Fibroblast of lung (primary cell): ENCODE measurements around the gene OBSCN. TPM values are rescaled to one million over a fixed set of nuclear protein-coding genes. Genes with fewer than 3 reads are reported as not detected.

Experiments
- DNase-seq, 2 donors: peaks; one replicate each; pipeline versions ENCODE4 v3.0.0 to v3.0.0-alpha.2; 2010; ENCODE audit warnings: low read depth in 2 of 2
- H2AFZ ChIP-seq: 2 replicates; pipeline ENCODE4 v1.5.1; 2012; ENCODE audit warnings: low read length, control low read depth, inconsistent platforms
- H3K27ac ChIP-seq: 2 replicates; pipeline ENCODE4 v1.5.1; 2011; ENCODE audit warnings: low read length, control low read depth; ENCODE audit not compliant: insufficient read depth
- H3K27me3 ChIP-seq: 2 replicates; pipeline ENCODE4 v1.5.1; 2011; ENCODE audit warnings: mild to moderate bottlenecking, low read length; ENCODE audit not compliant: control insufficient read depth, insufficient read depth
- H3K36me3 ChIP-seq: 2 replicates; pipeline ENCODE4 v1.5.1; 2011; ENCODE audit warnings: low read length; ENCODE audit not compliant: control insufficient read depth, insufficient read depth
- H3K4me1 ChIP-seq: 2 replicates; pipeline ENCODE4 v1.5.1; 2011; ENCODE audit warnings: low read length; ENCODE audit not compliant: control insufficient read depth, insufficient read depth; ENCODE audit errors: extremely low read depth
- H3K4me2 ChIP-seq: 2 replicates; pipeline ENCODE4 v1.5.1; 2011; ENCODE audit warnings: low read length, control low read depth; ENCODE audit not compliant: insufficient read depth; ENCODE audit errors: extremely low read depth
- H3K4me3 ChIP-seq, 4 experiments: fragments of 200-600 bp in 1 of 4; sonication (generic) in 1 of 4; replicated peaks in 1 of 4; 2 replicates each; pipeline ENCODE4 v1.5.1; 2011 to 2016; ENCODE audit warnings: low read length in 4 of 4, low read depth in 3 of 4, mild to moderate bottlenecking in 3 of 4, control low read depth in 2 of 4, inconsistent platforms in 1 of 4, mixed read lengths in 1 of 4; ENCODE audit not compliant: insufficient read depth in 1 of 4; ENCODE audit errors: control extremely low read depth in 1 of 4
- H3K79me2 ChIP-seq: 2 replicates; pipeline ENCODE4 v1.5.1; 2012; ENCODE audit warnings: mild to moderate bottlenecking, low read length, inconsistent platforms; ENCODE audit not compliant: control insufficient read depth, insufficient read depth
- H3K9ac ChIP-seq: 2 replicates; pipeline ENCODE4 v1.5.1; 2011; ENCODE audit warnings: mild to moderate bottlenecking, low read length, control low read depth; ENCODE audit not compliant: insufficient read depth
- H3K9me3 ChIP-seq: 2 replicates; pipeline ENCODE4 v1.5.1; 2012; ENCODE audit warnings: low read depth, low read length; ENCODE audit not compliant: control insufficient read depth, insufficient read depth
- H4K20me1 ChIP-seq: 2 replicates; pipeline ENCODE4 v1.5.1; 2011; ENCODE audit warnings: low read length; ENCODE audit not compliant: control insufficient read depth, insufficient read depth; ENCODE audit errors: extremely low read depth
- CTCF ChIP-seq, 2 donors: IDR thresholded peaks in 1 of 2; conservative IDR thresholded peaks in 1 of 2; 1 replicate in 1 of 2; 2 replicates in 1 of 2; pipeline ENCODE4 v1.5.1; 2011 to 2012; ENCODE audit warnings: low read length in 2 of 2, control low read depth in 1 of 2, inconsistent platforms in 1 of 2, low read depth in 1 of 2, mild to moderate bottlenecking in 1 of 2
- EZH2 ChIP-seq: IDR thresholded peaks from 2 replicates; pipeline ENCODE4 v1.5.1; 2012; ENCODE audit warnings: low read length, control low read depth, mild to moderate bottlenecking; ENCODE audit errors: missing control alignments
- polyA plus RNA-seq, 2 donors: library from polyadenylated mRNA; depleted of rRNA in 1 of 2; stranded (reverse) in 1 of 2; unstranded in 1 of 2; fragments of >200 nt; gene quantifications; 2 replicates each; pipeline ENCODE4 v1.2.1, GENCODE V29; 2011 to 2012; ENCODE audit warnings: missing spikeins in 1 of 2
- total RNA-seq: library from RNA; depleted of rRNA; stranded (reverse); fragments of >200 nt; gene quantifications from 2 replicates; pipeline ENCODE4 v1.2.1, GENCODE V29; 2014

Gene OBSCN
- total and polyA plus RNA-seq, 2 donors (not counting 1 experiment from before 2014, with no cell fraction given) = 0.87 to 16.8 TPM

GRCh38 chr1:228373004-228373680 is 165.3 kb downstream of the OBSCN start:
- Histone ChIP-seq H3K4me1 (peaks cover 11% of the 10 kb centered on the region), H3K27me3 (no peaks in the 10 kb centered on the region), H3K27ac (no peak overlapping the region), H3K4me2 (no peak overlapping the region), H2AFZ (no peak overlapping the region), H3K9me3 (no peaks in the 10 kb centered on the region), H4K20me1 (no peaks in the 10 kb centered on the region), H3K36me3 (no peaks in the 10 kb centered on the region), H3K9ac (no peak overlapping the region), H3K79me2 (no peaks in the 10 kb centered on the region), H3K4me3 (no peak overlapping the region)
- TF ChIP-seq CTCF (conservative IDR thresholded peaks at IDR 0.05 in 1 of 2, IDR thresholded peaks at IDR 0.05 in 1 of 2; ENCODE audit: low read depth in 1 of 2, low read length in 2 of 2) (no peak), EZH2 (no peak)
- no peak for DNase-seq

GRCh38 chr1:228373681-228374571 is 166.1 kb downstream of the OBSCN start:
- no peaks in the 10 kb centered on the region for H3K9me3 ChIP-seq
- H3K4me1 ChIP-seq = peaks cover 11% of the 10 kb centered on the region
- no peak for TF ChIP-seq EZH2
- no peak for TF ChIP-seq CTCF (conservative IDR thresholded peaks at IDR 0.05 in 1 of 2, IDR thresholded peaks at IDR 0.05 in 1 of 2; ENCODE audit: low read depth in 1 of 2, low read length in 2 of 2)
- no peaks in the 10 kb centered on the region for H3K36me3 ChIP-seq
- no peak overlapping the region for H3K4me3 ChIP-seq
- no peaks in the 10 kb centered on the region for H4K20me1 ChIP-seq
- DNase-seq = no peak
- no peaks in the 10 kb centered on the region for H3K27me3 ChIP-seq
- H2AFZ ChIP-seq = no peak overlapping the region
- H3K4me2 ChIP-seq = no peak overlapping the region
- H3K9ac ChIP-seq = no peak overlapping the region
- no peaks in the 10 kb centered on the region for H3K79me2 ChIP-seq
- H3K27ac ChIP-seq = peak overlapping the region; percentile 47
